ENCODE data around the gene CLASP1. TPM values are rescaled to one million over a fixed set of nuclear protein-coding genes. Genes with fewer than 3 reads are reported as not detected.

Gene CLASP1
- total RNA-seq, 2 experiments from 2014 or later: 60.3 to 61.4 TPM

DNA sequence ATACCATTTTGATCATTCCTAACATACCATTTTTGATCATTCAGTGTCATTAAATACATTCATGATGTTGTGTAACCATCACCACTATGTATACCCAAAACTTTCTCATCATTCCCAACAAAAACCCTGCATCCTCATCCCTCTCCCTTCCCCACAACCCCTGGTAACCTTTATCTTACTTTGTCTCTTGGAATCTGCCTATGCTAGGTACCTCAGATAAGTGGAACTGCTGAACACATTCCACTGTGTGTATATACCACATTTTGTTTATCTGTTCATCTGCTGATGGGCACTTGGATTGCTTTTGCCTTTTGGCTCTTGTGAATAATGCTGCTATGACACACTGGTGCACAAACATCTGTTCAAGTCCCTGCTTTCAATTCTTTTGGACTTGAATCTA lies 280.4 kb downstream of the CLASP1 start:
- Mint-ChIP-seq H3K27ac (no peak overlapping the region), H3K36me3 (ENCODE audit: low read depth) (peaks cover 20% of the 10 kb centered on the region), H3K27me3 (no peaks in the 10 kb centered on the region), H3K4me1 (ENCODE audit: low read depth) (no peaks in the 10 kb centered on the region), H3K9me3 (no peaks in the 10 kb centered on the region), H3K4me3 (no peak overlapping the region)
- DNase-seq (no peak), ATAC-seq (no peak)
- TF ChIP-seq, protein P1, sequence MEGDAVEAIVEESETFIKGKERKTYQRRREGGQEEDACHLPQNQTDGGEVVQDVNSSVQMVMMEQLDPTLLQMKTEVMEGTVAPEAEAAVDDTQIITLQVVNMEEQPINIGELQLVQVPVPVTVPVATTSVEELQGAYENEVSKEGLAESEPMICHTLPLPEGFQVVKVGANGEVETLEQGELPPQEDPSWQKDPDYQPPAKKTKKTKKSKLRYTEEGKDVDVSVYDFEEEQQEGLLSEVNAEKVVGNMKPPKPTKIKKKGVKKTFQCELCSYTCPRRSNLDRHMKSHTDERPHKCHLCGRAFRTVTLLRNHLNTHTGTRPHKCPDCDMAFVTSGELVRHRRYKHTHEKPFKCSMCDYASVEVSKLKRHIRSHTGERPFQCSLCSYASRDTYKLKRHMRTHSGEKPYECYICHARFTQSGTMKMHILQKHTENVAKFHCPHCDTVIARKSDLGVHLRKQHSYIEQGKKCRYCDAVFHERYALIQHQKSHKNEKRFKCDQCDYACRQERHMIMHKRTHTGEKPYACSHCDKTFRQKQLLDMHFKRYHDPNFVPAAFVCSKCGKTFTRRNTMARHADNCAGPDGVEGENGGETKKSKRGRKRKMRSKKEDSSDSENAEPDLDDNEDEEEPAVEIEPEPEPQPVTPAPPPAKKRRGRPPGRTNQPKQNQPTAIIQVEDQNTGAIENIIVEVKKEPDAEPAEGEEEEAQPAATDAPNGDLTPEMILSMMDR (IDR thresholded peaks at IDR 0.05): no peak
- ChIA-PET POLR2A (no interaction called here), CTCF (interaction anchor here (0.8 kb wide), 1 partner anchor 13 kb away, joined by 3 read pairs; no protein-coding TSS in a partner anchor)
- intact Hi-C loops (cut with micrococcal nuclease): no loop called here

DNA sequence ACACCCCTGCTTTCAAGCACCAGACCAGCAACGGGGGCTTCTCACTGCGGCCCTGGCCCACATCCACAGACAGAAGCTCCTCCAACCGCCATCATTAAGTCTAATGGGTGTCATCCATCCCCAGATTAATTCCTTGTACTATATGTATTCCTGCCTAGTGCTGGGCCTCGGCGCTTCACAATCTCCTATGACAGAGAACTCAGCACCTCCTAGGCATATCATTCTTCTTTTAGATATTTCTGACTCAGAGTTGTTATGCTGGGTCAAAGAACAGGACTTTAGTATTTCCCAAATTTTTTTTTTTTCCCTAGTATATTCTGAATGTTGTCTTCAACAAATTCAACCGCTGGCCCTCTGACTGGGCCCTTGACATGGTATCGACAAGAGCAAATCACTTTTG lies 281.1 kb downstream of the CLASP1 start:
- intact Hi-C loops (cut with micrococcal nuclease): no loop called here
- ChIA-PET POLR2A (no interaction called here), CTCF (interaction anchor here (1.4 kb wide), 1 partner anchor 11 kb away, joined by 5 read pairs; no protein-coding TSS in a partner anchor)
- ATAC-seq (no peak), DNase-seq (no peak)
- Mint-ChIP-seq H3K27me3 (no peaks in the 10 kb centered on the region), H3K36me3 (ENCODE audit: low read depth) (peaks cover 14% of the 10 kb centered on the region), H3K4me3 (no peak overlapping the region), H3K4me1 (ENCODE audit: low read depth) (no peaks in the 10 kb centered on the region), H3K27ac (no peak overlapping the region), H3K9me3 (no peaks in the 10 kb centered on the region)
- TF ChIP-seq, protein P1 (IDR thresholded peaks at IDR 0.05): no peak

DNA sequence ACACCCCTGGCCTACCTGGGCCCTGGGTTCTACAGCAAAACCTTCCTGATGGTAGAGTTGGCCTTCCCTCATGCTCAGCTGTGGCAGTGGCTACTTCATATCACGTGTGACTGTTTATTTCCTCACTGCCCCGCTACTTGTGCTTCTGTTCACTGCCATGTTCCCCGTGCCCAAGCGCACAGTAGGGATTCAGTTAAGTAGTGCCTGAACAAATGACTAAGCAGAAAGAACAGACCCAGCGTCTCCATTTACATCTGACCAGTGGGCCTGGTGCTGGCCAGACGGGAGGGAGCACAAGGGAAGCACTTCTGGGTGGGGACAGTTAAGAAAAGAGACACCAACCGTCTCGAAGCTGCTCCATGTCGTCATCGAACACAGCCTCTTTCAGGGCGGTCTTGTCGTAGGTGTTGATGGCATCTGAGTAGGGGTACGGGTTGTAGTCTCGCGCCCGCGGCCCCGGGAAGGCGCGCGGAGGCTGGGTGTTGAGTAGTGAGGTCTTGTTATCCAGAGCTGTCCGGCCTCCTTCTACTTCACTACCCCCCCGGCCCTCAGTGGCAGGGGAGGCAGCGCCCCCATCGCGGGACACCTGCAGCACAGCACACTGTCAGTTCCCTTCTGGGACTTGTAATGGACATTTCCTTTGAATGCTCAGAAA lies 281.9 kb downstream of the CLASP1 start:
- POLR2A ChIA-PET: interaction anchor here (0.6 kb wide), 1 partner anchor 11 kb away, joined by 3 read pairs; no protein-coding TSS in a partner anchor
- intact Hi-C loops (cut with micrococcal nuclease): no loop called here
- peaks cover 14% of the 10 kb centered on the region for H3K36me3 Mint-ChIP-seq (ENCODE audit: low read depth)
- H3K27me3 Mint-ChIP-seq: no peaks in the 10 kb centered on the region
- no peak overlapping the region for H3K4me3 Mint-ChIP-seq
- TF ChIP-seq, protein P1 (IDR thresholded peaks at IDR 0.05): no peak
- CTCF ChIA-PET: interaction anchor here (1.4 kb wide), 1 partner anchor 11 kb away, joined by 5 read pairs; no protein-coding TSS in a partner anchor
- no peak for DNase-seq
- H3K4me1 Mint-ChIP-seq (ENCODE audit: low read depth): no peaks in the 10 kb centered on the region
- no peak for ATAC-seq
- no peak overlapping the region for H3K27ac Mint-ChIP-seq
- H3K9me3 Mint-ChIP-seq: no peaks in the 10 kb centered on the region

DNA sequence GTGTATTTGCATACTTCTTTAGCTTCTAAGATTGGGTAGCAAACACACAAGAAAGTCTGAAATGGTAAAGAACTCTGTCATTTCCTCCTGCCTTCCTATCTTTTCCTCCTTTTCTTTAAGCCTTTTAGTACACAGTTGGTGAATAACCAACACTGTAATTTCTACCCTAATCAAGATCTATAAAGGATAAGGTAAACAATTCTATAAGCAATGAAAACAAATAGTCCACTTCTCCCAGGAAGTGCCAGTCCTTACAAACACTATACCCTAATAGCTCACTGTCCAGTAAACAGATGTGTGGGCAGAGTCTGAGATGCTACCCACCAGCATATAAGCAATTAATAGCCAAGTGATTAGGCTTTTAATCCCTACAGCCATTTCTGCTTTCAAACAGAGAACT lies 283.2 kb downstream of the CLASP1 start:
- no peak for ATAC-seq
- no peak overlapping the region for H3K4me3 Mint-ChIP-seq
- POLR2A ChIA-PET: no interaction called here
- peaks cover 17% of the 10 kb centered on the region for H3K36me3 Mint-ChIP-seq (ENCODE audit: low read depth)
- intact Hi-C loops (cut with micrococcal nuclease): no loop called here
- no peaks in the 10 kb centered on the region for H3K9me3 Mint-ChIP-seq
- CTCF ChIA-PET: interaction anchor here (1.5 kb wide), 1 partner anchor 10 kb away, joined by 7 read pairs; no protein-coding TSS in a partner anchor
- H3K27me3 Mint-ChIP-seq: no peaks in the 10 kb centered on the region
- DNase-seq: no peak
- TF ChIP-seq, protein P1 (IDR thresholded peaks at IDR 0.05): no peak
- no peak overlapping the region for H3K27ac Mint-ChIP-seq
- no peaks in the 10 kb centered on the region for H3K4me1 Mint-ChIP-seq (ENCODE audit: low read depth)

DNA sequence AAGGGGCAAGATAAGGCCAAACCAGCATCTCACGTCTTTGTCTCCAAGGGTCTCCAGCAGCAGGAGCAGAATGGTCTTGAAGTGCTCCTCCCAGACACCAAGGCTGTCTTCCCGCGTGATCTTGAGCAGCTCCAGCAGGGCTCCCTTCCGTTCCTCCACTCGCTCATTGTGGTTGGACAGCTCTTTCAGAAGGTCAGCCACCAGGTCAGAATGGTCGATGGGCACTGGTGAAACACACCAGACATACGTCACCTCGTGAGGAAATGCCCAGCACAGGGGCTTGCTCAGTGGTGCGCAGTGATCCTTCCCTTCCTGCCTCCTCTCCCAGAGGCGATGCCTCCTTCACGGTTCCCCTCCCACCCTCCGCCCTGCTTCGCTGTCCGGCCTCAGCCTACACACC lies 284.2 kb downstream of the CLASP1 start:
- ATAC-seq (no peak), DNase-seq (no peak)
- ChIA-PET POLR2A (no interaction called here), CTCF (interaction anchor here (1.5 kb wide), 1 partner anchor 9 kb away, joined by 7 read pairs; no protein-coding TSS in a partner anchor)
- Mint-ChIP-seq H3K27ac (no peak overlapping the region), H3K4me3 (no peak overlapping the region), H3K36me3 (ENCODE audit: low read depth) (peaks cover 16% of the 10 kb centered on the region), H3K9me3 (no peaks in the 10 kb centered on the region), H3K27me3 (no peaks in the 10 kb centered on the region), H3K4me1 (ENCODE audit: low read depth) (no peaks in the 10 kb centered on the region)
- intact Hi-C loops (cut with micrococcal nuclease): no loop called here
- TF ChIP-seq, protein P1 (IDR thresholded peaks at IDR 0.05): no peak
